ENCODE results near the gene WDR43. TPM values are rescaled to one million over a fixed set of nuclear protein-coding genes. Genes with fewer than 3 reads are reported as not detected.

WDR43 gene
- total RNA-seq, 1 experiment from 2014 or later: 112 TPM

DNA sequence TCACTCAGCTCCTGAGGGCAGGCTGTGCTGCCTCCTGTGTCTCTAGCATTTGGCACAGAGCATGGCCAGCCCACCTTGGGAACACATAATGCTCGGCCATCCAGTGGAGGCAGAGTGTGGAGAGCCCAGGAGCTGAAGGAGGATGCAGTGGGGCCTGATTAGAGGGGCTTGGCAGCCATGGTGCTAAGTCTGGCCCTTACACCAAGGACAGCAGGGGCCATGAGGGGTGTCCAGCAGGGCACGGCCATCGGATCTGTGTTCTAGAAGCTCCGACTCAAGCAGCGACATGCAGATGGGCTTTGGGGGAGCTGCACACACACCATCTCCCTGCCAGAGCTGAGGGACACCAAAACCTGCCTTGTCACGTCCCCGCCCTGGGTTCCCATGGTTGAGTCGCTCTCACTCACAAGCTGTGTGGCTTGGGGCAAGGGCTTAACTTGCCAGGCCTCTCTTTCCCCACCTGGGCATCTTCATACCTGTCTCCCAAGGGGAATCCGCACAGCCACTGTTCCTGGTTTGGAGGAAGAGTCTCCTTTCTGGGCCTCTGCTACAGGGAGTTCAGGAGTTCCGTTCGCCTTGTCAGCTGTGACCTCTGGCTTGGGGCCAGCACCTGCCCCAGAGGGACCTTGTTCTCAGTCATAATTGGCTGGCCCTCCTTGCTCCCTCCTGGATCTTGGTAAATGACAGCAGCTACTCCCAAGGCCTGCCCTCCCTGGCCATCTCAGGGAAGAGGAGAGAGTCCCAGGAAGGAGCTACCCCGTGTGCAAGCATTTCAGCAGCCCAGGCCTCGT lies 85.3 kb downstream of the WDR43 start (continued):
- TF ChIP-seq, protein P1, sequence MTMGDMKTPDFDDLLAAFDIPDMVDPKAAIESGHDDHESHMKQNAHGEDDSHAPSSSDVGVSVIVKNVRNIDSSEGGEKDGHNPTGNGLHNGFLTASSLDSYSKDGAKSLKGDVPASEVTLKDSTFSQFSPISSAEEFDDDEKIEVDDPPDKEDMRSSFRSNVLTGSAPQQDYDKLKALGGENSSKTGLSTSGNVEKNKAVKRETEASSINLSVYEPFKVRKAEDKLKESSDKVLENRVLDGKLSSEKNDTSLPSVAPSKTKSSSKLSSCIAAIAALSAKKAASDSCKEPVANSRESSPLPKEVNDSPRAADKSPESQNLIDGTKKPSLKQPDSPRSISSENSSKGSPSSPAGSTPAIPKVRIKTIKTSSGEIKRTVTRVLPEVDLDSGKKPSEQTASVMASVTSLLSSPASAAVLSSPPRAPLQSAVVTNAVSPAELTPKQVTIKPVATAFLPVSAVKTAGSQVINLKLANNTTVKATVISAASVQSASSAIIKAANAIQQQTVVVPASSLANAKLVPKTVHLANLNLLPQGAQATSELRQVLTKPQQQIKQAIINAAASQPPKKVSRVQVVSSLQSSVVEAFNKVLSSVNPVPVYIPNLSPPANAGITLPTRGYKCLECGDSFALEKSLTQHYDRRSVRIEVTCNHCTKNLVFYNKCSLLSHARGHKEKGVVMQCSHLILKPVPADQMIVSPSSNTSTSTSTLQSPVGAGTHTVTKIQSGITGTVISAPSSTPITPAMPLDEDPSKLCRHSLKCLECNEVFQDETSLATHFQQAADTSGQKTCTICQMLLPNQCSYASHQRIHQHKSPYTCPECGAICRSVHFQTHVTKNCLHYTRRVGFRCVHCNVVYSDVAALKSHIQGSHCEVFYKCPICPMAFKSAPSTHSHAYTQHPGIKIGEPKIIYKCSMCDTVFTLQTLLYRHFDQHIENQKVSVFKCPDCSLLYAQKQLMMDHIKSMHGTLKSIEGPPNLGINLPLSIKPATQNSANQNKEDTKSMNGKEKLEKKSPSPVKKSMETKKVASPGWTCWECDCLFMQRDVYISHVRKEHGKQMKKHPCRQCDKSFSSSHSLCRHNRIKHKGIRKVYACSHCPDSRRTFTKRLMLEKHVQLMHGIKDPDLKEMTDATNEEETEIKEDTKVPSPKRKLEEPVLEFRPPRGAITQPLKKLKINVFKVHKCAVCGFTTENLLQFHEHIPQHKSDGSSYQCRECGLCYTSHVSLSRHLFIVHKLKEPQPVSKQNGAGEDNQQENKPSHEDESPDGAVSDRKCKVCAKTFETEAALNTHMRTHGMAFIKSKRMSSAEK (CRISPR knock-in tag; IDR thresholded peaks at IDR 0.05; ENCODE audit: borderline replicate concordance): no peak
- TF ChIP-seq USF2 (CRISPR knock-in tag; IDR thresholded peaks at IDR 0.05) (no peak), ZNF396 (CRISPR knock-in tag; IDR thresholded peaks at IDR 0.05; ENCODE audit: borderline replicate concordance) (no peak), JUN (CRISPR knock-in tag; IDR thresholded peaks at IDR 0.05) (no peak), SOX15 (CRISPR knock-in tag; IDR thresholded peaks at IDR 0.05) (no peak)

DNA sequence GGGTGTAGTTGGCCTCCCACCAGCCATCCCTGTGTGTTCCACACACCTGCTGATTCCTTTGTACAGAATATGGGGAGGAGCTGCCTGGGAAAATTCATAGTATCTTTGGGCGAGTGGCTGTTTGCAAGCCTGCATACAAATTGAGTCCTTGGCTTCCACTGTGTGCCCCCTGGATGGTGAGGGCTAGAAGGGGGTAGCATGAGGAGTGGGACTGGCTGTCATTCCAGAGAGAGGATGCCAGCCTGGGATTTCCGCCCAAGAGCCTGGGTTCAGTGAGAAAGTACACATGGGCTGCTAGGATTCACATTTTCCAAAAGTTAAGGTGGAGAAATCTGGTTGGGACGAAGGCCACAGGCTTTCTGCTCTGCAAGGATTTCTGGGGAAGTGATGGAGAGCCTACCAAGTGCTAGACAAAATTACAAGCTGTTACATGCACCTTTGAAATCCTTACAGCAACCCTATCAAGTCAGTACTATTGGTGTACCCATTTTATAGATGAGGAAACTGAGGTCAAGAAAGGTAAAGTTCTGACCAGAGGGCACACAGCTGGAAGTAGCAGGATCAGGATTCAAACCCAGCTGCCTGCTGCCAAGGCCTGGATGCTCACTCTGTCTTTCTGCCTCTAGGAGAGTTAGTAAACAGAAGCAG lies 86.0 kb downstream of the WDR43 start:
- Mint-ChIP-seq H3K9me3 (0 out of 2 replicates have a peak, but pooled peaks cover 3% of the 10 kb centered on the region), H3K27ac (no peak overlapping the region), H3K4me1 (no peaks in the 10 kb centered on the region), H3K4me3 (no peak overlapping the region), H3K36me3 (no peaks in the 10 kb centered on the region), H3K27me3 (ENCODE audit: low read depth) (no peaks in the 10 kb centered on the region)
- POLR2A ChIA-PET: no interaction called here
- DNase-seq (ENCODE audit: low spot score) (no peak), ATAC-seq (no peak)
- CTCF ChIA-PET: no interaction called here
- TF ChIP-seq, protein P2, sequence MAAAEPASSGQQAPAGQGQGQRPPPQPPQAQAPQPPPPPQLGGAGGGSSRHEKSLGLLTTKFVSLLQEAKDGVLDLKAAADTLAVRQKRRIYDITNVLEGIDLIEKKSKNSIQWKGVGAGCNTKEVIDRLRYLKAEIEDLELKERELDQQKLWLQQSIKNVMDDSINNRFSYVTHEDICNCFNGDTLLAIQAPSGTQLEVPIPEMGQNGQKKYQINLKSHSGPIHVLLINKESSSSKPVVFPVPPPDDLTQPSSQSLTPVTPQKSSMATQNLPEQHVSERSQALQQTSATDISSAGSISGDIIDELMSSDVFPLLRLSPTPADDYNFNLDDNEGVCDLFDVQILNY (CRISPR knock-in tag; IDR thresholded peaks at IDR 0.05): no peak
- TF ChIP-seq GTF2I (CRISPR knock-in tag; conservative IDR thresholded peaks at IDR 0.05): peak; percentile 73

- H3K27ac Mint-ChIP-seq: no peak within 1 kb of the TSS
- H3K27me3 Mint-ChIP-seq (ENCODE audit: low read depth): no peaks in the 10 kb centered on the region
- ChIA-PET CTCF (no interaction called here), POLR2A (no interaction called here)
- H3K9me3 Mint-ChIP-seq: 0 out of 2 replicates have a peak, but pooled peaks cover 3% of the 10 kb centered on the region
- no peaks in the 10 kb centered on the region for H3K4me1 Mint-ChIP-seq
- ATAC-seq (no peak), DNase-seq (ENCODE audit: low spot score) (no peak)
- no peak within 1 kb of the TSS for H3K4me3 Mint-ChIP-seq
- H3K36me3 Mint-ChIP-seq: no peaks in the 10 kb centered on the region
- no peak for TF ChIP-seq CDX4 (CRISPR knock-in tag; IDR thresholded peaks at IDR 0.05; ENCODE audit: borderline replicate concordance)
Measured at GRCh38 chr2:28981016-28981441, 86.6 kb downstream of the WDR43 start, which contains the start of gene TOGARAM2. Gene TOGARAM2 (plus strand): TSS chr2:28981298. CDS start chr2:28994835, 13,537 bp downstream.

- Mint-ChIP-seq H3K27me3 (ENCODE audit: low read depth) (no peaks in the 10 kb centered on the region), H3K4me3 (no peak overlapping the region), H3K36me3 (no peaks in the 10 kb centered on the region), H3K27ac (no peak overlapping the region), H3K9me3 (0 out of 2 replicates have a peak, but pooled peaks cover 3% of the 10 kb centered on the region), H3K4me1 (no peaks in the 10 kb centered on the region)
- CTCF ChIA-PET: no interaction called here
- DNase-seq (ENCODE audit: low spot score) (no peak), ATAC-seq (no peak)
- TF ChIP-seq ETV6 (CRISPR knock-in tag; IDR thresholded peaks at IDR 0.05) (no peak), CBFB (CRISPR knock-in tag; IDR thresholded peaks at IDR 0.05; ENCODE audit: low read depth) (no peak), NR2C2 (CRISPR knock-in tag; IDR thresholded peaks at IDR 0.05) (no peak), ZNF416 (CRISPR knock-in tag; IDR thresholded peaks at IDR 0.05) (no peak), ATF1 (CRISPR knock-in tag; IDR thresholded peaks at IDR 0.05) (no peak), HMGA2 (CRISPR knock-in tag; IDR thresholded peaks at IDR 0.05) (no peak), ZNF121 (CRISPR knock-in tag; IDR thresholded peaks at IDR 0.05) (no peak), ZNF317 (CRISPR knock-in tag; IDR thresholded peaks at IDR 0.05; ENCODE audit: borderline replicate concordance, low read depth) (no peak), ZNF263 (CRISPR knock-in tag; IDR thresholded peaks at IDR 0.05; ENCODE audit: low read depth) (no peak)
- POLR2A ChIA-PET: no interaction called here
Measured at GRCh38 chr2:28981620-28982376, 87.3 kb downstream of the WDR43 start.

Measured in WTC11 (cell line).